COR-L47 (cell line): Measurements from ENCODE around the gene CLN6.

Experiments
- DNase-seq: peaks from one replicate; lab custom pipeline; 2025; lab: John Stamatoyannopoulos, UW

Gene CLN6

DNA sequence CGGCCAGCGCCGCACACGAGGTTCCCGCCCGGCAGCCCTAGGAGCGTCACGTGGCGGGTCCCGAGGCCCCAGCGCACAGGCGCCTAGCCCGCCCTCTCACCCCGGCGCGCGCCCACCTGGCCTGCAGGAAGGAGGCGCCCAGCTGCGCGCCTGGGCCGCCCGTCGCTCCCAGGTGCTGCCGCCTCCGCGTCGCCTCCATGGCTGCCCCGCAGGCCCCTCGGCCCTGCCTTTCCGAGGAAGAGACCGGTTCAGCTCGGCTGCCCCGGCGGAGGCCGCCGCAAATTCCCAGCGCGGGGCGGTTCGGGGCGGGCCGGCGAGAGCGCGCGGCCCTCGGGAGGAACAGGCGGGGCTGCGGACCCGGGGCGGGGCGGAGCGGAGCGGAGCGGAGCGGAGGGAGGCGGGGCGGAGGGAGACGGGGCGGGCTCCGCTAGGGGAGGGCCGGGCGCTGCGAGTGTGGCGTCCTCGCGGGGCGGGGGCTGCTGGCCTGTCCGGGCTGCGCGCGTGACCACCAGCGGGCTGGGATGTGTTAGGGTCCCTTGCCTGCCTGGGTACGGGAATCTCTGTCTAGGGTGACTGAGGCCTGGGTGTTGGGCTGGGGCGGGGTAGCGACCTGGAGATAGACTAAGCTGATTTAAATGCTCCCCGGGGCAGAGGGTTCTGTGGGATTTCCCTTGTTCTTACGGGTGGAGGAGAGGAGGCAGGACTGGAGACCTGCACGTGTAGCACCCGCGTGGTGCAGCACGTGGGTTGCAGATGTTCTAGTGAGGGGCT lies at the start of gene CLN6:
Gene CLN6, minus strand, starts transcription at position 343 of the 771 bp plus-strand sequence. Its CDS starts 144 bp downstream, at position 199.
- DNase-seq, result peak; percentile 72

DNA sequence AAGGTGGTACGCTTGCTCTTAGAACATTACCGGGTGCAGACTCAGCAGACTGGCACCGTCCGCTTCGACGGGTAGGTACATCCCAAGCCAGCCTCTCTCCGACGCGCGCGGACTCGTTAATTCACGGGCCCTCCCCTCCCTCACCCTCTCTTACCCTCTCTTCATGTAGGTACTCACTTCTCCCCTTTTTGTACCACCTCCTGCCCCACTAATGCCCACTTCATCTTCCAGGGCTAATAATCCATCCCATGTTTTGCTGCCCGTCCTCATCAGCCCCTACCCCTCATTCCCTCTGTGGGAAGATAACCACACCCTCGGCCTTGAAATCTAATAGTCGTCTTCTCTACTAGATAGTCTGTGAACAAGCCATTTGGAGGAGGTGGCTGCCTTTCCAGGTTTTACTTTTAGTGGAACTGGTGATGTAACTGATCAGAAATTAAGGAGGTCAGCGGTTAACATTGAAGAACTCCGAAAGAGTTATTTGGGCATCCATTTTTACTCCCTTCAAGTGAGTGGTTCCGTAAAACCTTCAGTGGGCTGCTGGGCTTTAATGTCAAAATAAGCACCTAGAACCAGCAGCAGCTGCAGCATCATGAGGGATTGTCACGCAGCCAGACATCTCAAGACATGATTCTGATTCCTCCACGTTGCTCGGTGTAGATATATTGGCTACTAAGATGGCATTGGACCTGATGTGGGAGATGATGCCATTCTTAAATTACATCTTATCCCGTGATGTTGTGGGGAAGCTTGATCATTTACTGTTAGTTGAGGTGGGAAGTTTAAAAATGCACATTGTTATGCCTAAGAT lies 49.3 kb upstream of the CLN6 start:
- peak; percentile 45 for DNase-seq

DNA sequence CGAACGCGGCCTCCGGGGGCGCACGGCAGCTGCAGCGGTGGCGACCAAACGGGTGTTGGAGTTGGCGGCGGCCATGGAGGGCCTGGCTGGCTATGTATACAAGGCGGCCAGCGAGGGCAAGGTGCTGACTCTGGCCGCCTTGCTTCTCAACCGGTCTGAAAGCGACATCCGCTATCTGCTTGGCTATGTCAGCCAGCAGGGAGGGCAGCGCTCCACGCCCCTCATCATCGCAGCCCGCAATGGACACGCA lies 48.7 kb upstream of the CLN6 start:
- DNase-seq, result no peak

DNA sequence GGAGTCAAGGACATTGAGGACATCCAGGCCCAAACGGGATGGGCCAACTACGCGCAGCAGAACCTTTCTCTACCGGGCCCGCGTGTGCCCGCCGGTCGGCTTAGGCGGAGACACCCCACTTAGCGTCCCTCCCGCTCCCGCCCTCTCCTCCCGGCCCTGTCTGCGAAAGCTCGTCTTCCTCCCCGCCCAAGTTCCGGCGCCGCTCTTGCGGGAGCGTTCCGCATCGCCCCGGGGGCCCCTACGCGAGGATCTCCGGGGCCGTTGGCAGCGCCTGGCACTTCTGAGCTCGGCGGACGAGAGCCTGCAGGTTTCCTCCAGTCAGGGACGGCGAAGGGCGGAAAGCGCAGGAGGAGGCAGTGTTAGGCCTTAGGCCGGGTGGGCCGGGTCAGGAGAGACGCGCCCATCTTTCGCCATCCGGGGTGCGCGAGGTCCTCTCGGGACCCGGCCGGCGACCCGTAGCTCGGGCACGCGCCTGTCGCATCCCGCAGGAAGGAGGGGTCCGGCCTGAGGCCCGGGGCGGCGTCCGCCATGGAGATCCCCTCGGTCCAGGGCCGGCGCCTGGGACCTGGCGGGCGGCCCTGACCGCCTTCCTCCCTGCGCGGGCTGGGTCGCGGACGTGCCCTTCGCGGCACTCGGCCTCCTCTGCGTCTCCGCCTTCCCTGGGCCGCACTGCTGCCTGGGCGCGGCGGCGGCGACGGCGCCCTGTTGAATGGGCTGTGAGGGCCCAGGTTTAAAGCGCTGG lies 48.2 kb upstream of the CLN6 start, which contains the start of gene FEM1B:
Gene FEM1B, plus strand, starts transcription at position 143 of the 742 bp plus-strand sequence. CDS start 673 bp downstream, outside the sequence.
- peak; percentile 91 for DNase-seq

DNA sequence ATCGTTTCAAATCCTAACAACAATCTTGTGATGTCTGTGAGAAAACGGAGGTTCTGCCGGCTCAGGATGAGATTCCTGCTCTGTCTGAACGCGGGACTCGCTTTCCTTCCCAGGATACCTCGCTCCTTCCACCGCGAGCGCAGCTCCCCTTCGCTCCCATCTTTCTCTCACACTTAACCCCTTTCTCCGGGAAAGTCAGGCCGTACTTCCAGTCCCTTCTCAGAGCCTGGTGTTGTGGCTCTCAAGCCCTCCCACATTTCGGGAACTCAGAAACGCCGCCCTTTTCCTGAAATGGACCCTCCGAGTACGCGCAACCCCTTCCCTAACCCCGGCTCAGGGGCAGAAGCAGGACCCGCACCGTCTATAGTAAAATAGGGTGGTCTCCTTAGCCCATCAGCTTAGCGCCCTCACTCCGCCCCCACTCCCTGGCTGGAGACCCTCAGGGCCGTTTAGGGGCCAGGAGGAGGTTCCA lies 47.6 kb upstream of the CLN6 start:
- peak; percentile 65 for DNase-seq

DNA sequence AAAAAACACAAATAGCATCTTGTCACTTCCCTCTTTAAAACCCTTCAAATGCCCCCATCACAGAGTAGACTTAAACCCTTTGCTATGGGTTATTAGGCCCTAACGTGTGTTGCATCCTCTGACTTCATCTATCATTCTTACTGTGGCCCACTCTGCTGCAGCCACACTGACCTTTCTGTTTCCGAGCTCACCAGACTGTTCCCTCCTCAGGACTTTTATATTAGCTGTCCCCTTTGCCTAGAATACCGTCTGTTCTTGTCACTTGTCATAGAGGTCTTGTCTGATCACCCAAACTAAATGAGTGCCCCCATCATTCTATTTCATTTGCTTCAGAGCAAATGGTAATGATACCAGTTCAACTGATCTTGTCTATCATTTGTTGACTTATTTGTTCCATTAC lies 47.1 kb upstream of the CLN6 start:
- DNase-seq, result no peak

DNA sequence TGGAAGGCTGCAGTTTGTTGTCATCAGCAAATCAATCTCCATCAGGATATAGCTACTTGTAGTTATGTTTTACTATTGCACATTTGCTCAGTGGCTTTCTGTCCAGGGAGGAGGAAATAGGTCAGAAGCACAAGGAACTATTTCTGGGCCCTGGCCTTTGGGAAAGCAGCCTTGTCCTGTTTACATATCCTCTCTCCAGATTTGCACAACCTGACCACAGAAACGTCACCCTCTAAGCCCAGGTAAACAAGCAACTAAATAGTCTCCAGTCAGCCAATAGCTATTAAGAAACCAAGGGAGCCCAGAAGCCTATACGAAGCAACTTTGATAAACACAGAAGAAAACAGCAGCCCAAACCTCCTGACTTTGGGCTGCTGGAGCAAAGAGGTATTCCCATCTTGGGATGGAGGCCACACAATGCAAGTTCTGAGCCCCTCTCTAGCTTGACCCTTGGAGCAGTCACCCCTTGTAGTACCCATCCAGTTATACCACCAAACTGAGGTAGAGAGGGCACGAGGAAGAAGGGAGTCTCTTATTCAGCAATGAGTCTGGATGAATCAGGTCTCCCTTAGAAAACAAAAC lies 45.7 kb upstream of the CLN6 start:
- DNase-seq, result no peak

DNA sequence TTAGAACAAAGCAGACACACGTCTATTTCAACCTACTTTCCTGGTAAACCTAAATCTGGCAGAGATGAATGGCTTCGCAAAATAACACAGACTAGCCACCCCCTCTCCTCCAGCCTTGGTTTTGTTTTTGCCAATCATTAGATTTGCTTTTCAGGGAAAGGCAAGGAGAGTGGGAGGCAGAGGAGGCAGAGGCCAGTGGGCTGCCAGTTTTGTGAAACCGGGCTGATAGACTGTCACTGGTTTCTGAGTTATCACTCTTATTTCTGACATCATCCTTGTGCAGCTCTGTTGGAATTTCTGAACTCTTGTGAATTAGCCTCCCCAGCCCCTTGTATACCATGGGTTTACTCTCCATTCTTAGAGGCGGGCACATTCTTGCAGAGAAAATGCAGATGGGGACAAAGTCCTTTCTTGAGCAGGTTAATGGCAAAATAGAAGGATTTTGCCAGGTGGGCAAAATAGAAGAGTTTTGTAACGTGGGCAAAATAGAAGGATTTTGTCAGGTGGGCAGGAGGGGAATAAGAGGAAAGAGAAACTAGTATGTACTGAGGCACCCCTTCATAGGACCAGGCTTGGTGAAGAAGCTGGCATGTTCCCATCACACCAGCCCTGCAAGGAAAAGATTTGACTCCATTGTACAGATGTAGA lies 44.8 kb upstream of the CLN6 start:
- DNase-seq, result no peak

DNA sequence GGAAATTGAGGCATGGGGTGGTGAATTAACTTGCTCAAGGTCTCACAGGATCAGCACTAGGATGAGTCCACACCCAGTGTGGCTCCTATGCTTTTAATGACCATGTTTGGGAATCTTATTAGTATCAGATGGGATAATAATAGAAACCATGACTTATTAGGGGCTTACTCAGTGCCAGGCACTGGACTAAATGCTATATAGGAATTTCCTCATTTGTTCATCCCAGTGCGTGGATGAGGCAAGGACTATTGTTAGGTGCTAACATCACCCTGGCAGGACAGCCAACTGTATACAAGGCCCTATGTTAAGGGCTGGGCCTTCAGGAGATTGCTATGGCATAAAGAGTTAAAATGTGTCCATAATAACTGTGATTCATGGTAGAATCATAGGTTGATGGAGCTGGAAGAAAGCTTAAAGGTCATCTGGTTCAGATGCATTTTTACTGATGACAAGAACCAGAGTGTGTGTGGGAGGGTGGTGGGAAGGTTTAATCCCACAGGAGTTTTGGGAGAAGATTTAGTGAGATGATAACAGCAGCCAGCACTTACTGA lies 43.3 kb upstream of the CLN6 start:
- no peak for DNase-seq

DNA sequence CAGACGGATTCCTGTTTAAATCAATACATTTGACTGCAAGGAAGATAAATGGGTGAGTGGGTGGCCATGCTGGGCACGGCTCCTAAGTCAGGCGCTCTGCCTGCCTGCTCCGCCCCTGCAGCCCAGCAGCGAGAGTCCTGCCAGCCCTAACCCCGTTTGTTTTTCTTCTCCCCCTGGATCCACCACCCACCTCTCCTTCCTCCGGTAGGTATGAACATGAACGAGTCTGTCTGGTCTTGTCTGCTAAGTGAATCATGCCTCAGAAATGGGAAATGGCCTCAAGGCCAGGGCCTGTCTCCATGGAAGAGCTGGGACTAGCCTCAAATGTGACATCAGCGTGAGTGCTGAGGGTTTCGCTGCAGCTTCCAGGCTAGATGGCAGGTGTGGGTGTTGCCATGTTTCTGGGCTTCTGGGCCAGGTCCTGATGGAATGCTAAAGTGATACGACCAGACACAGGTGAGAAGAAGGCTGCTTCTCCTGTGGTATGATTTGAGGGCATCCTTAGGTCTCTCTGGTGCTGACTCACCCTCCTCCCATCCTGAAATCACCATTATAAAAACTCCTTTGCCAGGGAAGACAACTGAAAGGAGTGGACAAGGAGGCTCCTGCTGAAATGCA lies 42.4 kb upstream of the CLN6 start:
- DNase-seq, result no peak

DNA sequence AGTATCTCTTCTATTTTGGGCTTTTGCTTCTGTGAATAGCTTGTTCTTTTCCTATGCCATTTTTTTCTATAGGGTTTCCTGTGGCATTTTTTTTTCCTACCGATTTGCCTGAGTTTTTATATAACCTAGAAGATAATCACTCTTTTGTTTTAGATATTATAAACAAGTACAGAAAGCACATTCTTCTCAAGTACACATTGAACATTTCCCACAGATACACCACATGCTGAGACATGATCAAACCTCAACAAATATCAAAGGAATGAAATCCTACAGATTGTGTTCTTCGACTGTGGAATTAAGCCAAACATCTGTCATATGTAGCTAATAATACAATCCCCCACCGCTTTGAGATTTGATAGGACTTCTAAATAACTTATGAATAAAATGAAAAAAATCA lies 38.9 kb upstream of the CLN6 start:
- no peak for DNase-seq

DNA sequence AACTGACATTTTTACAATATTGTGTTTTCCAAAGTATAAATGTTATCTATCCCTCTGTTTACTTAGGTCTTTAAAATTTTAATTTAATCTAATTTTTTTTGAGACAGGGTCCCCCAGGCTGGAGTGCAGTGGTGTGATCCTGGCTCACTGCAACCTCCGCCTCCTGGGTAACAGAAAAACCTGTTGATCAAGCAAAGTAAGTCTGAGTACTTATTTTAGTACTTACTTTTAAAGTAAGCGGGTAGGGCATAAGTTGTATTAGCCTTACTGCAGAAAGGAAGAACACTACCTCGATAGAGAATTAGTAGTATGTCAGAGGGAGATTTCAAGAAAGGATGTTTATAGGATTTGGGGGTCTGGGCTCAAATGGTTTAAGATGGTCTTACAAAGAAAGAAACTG lies 36.1 kb upstream of the CLN6 start:
- DNase-seq, result no peak

DNA sequence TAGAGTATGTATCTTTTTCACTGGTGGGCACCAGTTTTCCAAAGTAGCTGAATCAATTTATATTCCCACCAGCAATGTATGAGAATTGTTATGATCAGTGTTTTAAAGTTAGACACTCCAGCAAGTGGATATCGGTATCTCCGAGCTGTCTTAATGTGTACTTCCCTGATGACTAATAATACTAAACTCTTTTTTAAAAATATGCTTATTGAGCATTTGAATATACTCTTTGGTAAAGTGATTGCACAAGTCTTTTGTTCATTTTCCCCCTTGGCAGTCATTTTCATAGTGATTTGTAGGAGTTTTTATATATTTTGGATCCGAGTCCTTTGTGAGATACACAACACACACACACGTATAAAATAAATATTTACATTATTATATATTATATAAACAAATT lies 35.6 kb upstream of the CLN6 start:
- no peak for DNase-seq

DNA sequence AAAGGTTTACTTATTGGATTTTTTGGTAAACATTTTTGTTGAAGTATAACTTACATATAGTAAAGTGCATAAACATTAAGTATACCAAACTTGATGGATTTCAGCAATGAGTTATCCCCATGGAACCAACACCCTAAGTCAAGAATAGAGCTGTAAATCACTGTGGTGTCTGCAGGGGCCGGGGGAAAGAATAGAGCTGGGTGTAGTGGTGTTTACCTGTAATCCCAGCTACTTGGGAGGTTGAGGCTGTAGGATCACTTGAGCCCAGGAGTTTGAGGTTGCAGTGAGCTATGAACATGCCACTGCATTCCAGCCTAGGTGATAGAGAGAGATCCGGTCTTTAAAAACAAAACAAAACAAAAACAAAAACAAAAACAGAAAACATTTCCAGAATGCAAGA lies 34.8 kb upstream of the CLN6 start:
- DNase-seq, result no peak

DNA sequence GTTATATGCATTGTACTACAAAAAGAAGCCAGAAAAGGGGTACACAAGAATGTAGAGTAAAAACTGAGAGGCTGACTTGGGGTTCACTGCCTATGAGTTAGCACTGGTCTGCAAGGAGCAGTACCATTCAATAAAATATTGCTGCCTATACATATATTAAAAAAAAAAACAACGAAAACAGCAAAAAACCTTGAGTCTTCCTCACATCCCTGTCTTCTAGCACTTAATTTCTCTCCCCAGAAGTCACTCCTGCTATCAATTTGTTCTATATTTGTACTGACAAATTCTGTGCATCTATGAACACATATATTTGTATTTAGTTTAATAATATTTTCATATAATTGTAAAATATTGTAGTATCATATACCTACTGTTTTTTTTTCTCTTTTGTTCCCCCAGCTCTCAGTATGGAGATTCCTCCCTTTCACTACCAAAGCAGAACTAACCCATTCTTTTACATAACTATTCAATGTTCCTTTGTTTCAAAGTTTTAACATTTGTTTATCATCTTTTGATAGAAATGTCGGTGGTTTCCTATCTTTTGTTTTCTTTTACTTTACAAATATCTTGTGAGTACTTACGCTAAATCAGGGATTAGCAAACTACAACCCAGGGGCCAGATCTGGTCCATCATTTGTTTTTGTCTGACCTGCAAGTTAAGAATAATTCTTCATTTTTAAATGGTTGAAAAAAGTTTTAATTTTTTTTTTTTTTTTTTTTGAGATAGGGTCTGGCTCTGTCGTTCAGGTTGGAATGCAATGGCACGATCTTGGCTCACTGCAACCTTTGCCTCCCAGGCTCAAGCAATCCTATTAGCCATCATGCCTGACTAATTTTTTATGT lies 33.2 kb upstream of the CLN6 start:
- DNase-seq, result no peak

DNA sequence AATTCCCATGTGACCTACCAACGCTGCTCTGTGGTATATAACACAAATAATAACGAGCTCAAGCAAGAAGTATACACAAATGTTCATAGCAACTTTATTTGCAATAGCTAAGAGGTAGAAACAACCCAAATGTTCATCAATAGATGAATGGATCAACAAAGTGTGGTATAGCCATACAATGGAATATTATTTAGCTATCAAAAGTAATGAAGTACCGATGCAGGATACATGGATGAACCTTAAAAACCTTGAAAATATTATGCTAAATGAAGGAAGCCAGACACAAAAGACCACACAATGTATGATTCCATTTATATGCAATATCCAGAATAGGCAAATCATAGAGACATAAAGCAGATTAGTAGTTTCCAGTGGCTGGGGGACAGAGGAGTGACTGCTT lies 32.5 kb upstream of the CLN6 start:
- DNase-seq, result no peak

DNA sequence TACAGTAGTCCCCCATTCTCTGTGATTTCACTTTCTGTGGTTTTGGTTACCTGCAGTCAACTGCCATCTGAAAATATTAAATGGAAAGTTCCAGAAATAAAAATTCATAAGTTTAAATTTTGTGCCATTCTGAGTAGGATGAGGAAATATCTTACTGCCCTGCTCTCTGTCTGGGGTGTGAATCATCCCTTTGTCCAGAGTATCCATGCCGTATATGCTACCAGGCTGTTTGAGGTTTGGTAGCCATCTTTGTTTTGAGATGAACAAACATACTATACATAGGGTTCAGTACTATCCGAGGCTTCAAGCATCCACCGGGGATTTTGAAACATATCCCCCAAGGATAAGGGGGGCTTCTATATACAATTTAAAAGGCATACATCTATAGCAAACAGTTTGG lies 31.7 kb upstream of the CLN6 start:
- DNase-seq, result no peak

DNA sequence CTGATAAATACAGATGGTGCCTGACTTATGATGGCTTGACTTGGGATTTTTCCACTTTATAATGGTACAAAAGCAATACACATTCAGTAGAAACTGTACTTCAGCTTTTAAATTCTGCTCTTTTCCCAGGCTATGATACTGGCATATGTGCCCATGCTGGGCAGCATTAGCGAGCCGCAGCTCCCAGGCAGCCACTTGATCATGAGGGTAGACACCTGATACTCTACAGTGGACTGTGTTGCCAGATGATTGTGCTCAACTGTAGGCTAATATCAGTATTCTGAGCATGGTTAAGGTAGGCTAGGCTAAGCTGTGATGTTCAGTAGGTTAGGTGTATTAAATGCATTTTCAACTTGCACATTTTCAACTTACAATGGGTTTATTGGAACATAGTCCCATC lies 30.4 kb upstream of the CLN6 start:
- no peak for DNase-seq

DNA sequence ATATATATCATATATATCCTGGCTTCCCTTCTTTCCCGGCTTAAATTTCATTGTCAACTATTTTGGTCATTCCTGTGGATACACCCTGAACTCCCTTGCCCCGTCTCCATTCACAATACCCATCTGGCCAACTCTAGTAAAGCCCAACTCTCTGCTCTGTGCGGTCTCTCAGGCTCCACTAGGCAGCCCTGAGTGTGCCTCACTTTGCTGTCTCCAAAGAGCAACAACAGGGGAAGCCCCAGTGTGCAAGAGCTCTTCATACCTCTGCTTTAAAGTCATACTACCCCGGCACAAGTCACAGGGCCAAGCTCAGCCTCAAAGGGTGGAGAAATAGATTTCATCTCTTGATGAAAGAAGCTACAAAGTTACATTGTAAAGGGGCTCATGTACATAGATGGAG lies 29.2 kb upstream of the CLN6 start:
- DNase-seq, result no peak
